SIG-M5 (cell line): ENCODE measurements around the gene MLIP.

ENCODE experiments used
- DNase-seq: peaks from one replicate; lab custom pipeline; 2025; lab: John Stamatoyannopoulos, UW

Gene MLIP

GRCh38 chr6:54097753-54098152, 13.5 kb upstream of the MLIP start:
- DNase-seq, result no peak

GRCh38 chr6:54098450-54099044, 12.7 kb upstream of the MLIP start:
- DNase-seq, result no peak

- no peak for DNase-seq
Observed at GRCh38 chr6:54099225-54099624, 12.0 kb upstream of the MLIP start.

GRCh38 chr6:54100411-54101006, 10.7 kb upstream of the MLIP start:
- DNase-seq, result no peak

- DNase-seq, result no peak
Observed at GRCh38 chr6:54102238-54102637, 9.0 kb upstream of the MLIP start.

GRCh38 chr6:54103497-54103896, 7.7 kb upstream of the MLIP start:
- DNase-seq, result no peak

- no peak for DNase-seq
Observed at GRCh38 chr6:54106727-54107126, 4.5 kb upstream of the MLIP start.

- DNase-seq, result no peak
Observed at GRCh38 chr6:54107470-54108090, 3.7 kb upstream of the MLIP start.

- DNase-seq, result no peak
Observed at GRCh38 chr6:54108271-54108670, 3.0 kb upstream of the MLIP start.

- no peak for DNase-seq
Observed at GRCh38 chr6:54109586-54109985, 1.7 kb upstream of the MLIP start.

GRCh38 chr6:54112151-54112650, 958 bp downstream of the MLIP start:
- no peak for DNase-seq

GRCh38 chr6:54114991-54115390, 3.7 kb downstream of the MLIP start:
- DNase-seq, result no peak

- DNase-seq, result no peak
Observed at GRCh38 chr6:54115966-54116365, 4.7 kb downstream of the MLIP start.

- DNase-seq, result no peak
Observed at GRCh38 chr6:54118117-54118516, 6.9 kb downstream of the MLIP start.

- DNase-seq, result no peak
Observed at GRCh38 chr6:54125493-54125892, 14.2 kb downstream of the MLIP start.

- no peak for DNase-seq
Observed at GRCh38 chr6:54130179-54130578, 18.9 kb downstream of the MLIP start.

- no peak for DNase-seq
Observed at GRCh38 chr6:54132587-54132986, 21.3 kb downstream of the MLIP start.

GRCh38 chr6:54133186-54133585, 21.9 kb downstream of the MLIP start:
- DNase-seq, result no peak

GRCh38 chr6:54134935-54135334, 23.7 kb downstream of the MLIP start:
- DNase-seq, result no peak

GRCh38 chr6:54135665-54136369, 24.6 kb downstream of the MLIP start:
- DNase-seq, result no peak

GRCh38 chr6:54138795-54139194, 27.6 kb downstream of the MLIP start:
- DNase-seq, result no peak

- no peak for DNase-seq
Observed at GRCh38 chr6:54140811-54141210, 29.6 kb downstream of the MLIP start.
